Activated naive CD4-positive, alpha-beta T cell treated with anti-CD3 and anti-CD28 coated beads, Interleukin-2, amount 50 U/mL, for 16 hours (primary cell): Measurements from ENCODE around the gene F12.

ENCODE experiments used
- DNase-seq: peaks from one replicate; pipeline ENCODE4 v3.0.0-alpha.2; 2020

F12 gene

GRCh38 chr5:177446200-177447065 lies 37.1 kb upstream of the F12 start, which contains the start of gene PRR7:
Gene PRR7 (plus strand): TSS chr5:177446814. CDS start chr5:177455068, 8,254 bp downstream.
- DNase-seq: peak; percentile 81

GRCh38 chr5:177445917-177446199 lies 36.5 kb upstream of the F12 start:
- no peak for DNase-seq

- no peak for DNase-seq
Measured at GRCh38 chr5:177445052-177445916, 35.9 kb upstream of the F12 start.

GRCh38 chr5:177444106-177445051 lies 35.0 kb upstream of the F12 start:
- no peak for DNase-seq

GRCh38 chr5:177443144-177443983 lies 34.0 kb upstream of the F12 start:
- DNase-seq: no peak

- DNase-seq: no peak
Measured at GRCh38 chr5:177442066-177442826, 32.9 kb upstream of the F12 start.

GRCh38 chr5:177440990-177441780 lies 31.8 kb upstream of the F12 start:
- no peak for DNase-seq

- peak; percentile 43 for DNase-seq
Measured at GRCh38 chr5:177440211-177440989, 31.0 kb upstream of the F12 start.

GRCh38 chr5:177439518-177440053 lies 30.2 kb upstream of the F12 start:
- no peak for DNase-seq

GRCh38 chr5:177438468-177438867 lies 29.1 kb upstream of the F12 start:
- no peak for DNase-seq

- no peak for DNase-seq
Measured at GRCh38 chr5:177437623-177438022, 28.3 kb upstream of the F12 start.

GRCh38 chr5:177435847-177436536 lies 26.6 kb upstream of the F12 start:
- no peak for DNase-seq

GRCh38 chr5:177434942-177435738 lies 25.8 kb upstream of the F12 start:
- no peak for DNase-seq

GRCh38 chr5:177434437-177434836 lies 25.1 kb upstream of the F12 start:
- DNase-seq: peak; percentile 65

GRCh38 chr5:177433658-177434217 lies 24.4 kb upstream of the F12 start:
- DNase-seq: no peak

- DNase-seq: no peak
Measured at GRCh38 chr5:177432839-177433657, 23.7 kb upstream of the F12 start.
